HG03159 (cell line): ENCODE measurements around the gene CHST15.

Source experiments
- ATAC-seq: cut with Tn5 transposase; IDR thresholded peaks from one replicate; pipeline ENCODE4 v1.9.1; 2021; ENCODE audit warnings: mild to moderate bottlenecking, moderate library complexity; ENCODE audit not compliant: unreplicated experiment

Gene CHST15

DNA sequence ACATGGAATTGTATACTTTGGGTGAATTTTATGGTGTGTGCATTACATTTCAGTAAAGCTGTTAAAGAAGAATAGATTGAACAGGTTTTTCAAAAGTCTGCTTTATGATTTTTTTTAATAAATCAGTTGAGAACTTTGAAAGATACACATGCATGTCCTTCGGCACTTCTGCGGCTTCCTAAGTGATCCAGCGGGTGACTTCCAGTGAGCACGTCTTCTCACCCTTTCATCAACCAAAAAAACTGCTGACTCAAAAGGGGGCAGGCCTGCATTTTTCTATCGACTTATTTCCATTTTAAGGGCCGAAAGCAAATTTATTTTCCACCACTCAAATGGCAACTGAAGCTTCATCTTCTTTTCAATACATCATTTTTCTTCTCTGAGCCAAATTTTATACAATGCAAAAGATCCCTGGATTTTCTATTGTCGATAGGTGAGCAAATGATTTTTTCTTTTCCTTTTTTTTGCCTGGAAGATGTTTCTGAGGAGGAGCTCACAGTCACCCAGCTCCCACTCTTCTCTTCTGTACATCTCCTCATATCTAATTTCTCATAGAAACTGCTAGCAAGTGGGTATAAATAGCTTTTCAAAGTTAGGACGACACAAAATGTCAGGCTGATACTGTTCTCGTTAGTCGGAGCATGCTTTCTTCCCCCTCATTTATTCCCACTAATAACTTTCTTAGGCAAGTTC lies 10.2 kb downstream of the CHST15 start:
- ATAC-seq: no peak

DNA sequence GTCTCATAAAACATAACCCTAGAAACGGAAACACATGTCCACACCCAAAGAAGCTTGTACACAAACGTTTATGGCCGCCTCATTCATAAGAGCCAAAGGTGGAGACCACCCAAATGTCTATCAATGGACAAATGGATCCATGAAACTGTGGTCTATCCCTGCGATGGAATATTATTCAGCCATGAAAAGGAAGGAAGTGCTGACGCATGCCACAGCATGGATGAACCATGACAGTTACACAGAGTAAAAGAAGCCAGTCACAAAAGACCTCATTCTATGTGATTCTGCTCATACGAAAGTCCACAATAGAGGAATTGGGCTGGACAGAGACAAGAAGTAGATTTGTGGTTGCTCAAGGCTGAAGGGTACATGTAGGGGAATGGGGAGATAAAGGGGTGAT lies 10.8 kb downstream of the CHST15 start:
- no peak for ATAC-seq

GRCh38 chr10:124081547-124082140 lies 11.8 kb downstream of the CHST15 start:
- ATAC-seq: no peak

DNA sequence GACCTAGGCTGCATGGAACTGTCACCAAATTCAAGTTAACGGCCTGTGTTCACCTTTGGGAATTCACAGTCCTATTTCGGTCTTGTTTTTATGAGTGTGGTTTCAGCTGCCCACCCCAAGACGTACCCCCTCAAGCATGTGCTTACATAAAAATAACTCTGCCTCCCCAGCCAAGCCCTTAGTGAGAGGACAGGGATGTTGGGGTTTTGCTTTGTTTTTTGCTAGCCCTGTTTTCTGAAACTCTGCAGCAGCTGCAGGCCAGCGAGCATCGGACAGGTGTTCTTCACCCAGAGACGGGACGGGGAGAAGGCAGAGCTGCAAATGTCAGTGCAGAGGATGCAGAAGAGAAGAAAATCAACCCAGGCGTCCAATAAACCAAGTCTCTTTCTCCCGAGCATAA lies 13.5 kb downstream of the CHST15 start:
- ATAC-seq: no peak

DNA sequence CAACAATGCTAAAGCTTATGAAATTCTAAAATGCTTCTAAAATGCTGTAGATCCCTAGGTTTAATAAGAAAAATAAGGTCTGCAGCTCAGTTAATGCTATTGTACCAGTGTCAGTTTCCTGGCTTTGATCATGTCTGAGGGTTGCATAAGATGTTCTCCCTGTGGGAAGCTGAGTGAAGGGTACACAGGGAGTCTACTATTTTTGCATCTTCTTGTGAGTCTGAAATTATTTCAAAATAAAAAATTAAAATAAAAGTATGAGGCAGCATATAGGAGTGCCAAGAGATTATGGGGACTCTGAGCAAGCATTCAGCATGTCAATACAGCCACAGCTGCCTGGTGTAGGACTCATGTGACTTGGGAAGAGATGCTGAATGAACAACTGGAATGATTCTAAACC lies 14.7 kb downstream of the CHST15 start:
- ATAC-seq: no peak

- no peak for ATAC-seq
Measured at GRCh38 chr10:124078028-124078427, 15.4 kb downstream of the CHST15 start.

- ATAC-seq: no peak
Measured at GRCh38 chr10:124077208-124077993, 16.0 kb downstream of the CHST15 start.

DNA sequence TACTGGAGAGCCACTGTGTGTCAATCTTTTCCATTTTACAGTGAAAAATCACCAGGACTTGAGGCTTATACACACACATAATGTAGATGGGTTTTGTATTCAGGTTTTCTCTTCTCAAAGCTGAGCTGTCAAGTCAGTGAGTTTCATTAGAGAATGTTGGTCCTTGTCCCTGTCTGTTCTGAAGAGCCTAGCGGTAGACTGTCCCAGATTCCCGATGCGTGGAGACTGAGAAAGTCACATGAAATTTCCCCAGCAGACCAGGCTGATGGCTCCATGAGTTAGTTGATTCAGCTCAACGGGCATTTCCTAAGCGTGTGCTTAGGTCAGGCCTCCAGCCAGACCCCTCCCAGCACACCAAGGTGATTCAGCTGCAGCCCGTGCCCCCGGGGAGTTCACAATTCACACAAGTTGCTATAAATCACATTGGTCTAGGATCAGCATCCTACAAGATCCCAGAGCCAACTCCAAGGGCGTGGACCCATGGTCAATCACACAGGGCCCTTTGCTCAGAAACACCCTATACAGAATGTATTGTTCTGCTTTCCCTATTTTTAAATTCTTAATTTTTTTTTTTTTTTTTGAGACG lies 17.2 kb downstream of the CHST15 start:
- no peak for ATAC-seq

- ATAC-seq: no peak
Measured at GRCh38 chr10:124075231-124075955, 18.0 kb downstream of the CHST15 start.

DNA sequence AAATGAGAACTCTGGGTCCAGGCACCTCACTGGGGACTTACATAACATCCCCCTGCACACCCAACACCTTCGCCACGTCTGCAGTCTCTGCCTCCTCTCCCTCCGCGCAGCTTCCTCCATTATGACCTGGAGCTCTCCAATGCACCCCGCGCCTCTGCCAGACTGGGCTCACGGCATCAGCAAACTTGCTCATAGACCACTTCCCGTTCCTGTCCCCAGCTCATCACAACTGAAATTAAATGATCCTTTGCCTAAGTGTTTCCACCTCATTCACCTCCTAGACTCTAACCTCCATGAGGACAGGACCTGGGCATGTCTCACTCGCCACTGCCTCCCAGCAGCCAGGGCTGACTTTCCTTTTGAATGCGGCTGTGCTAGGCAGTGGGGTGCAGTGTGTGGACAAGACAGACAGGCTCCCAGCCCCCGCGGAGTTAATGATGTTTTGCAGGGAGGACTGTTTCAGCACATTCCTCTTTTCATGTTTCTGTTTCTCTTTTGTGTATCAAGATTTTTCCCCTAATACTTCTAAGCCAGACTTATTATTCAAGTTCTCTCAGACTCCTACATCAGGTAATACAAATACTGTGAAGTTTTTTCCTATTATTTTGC lies 18.8 kb downstream of the CHST15 start:
- ATAC-seq: no peak

GRCh38 chr10:124073978-124074377 lies 19.4 kb downstream of the CHST15 start:
- ATAC-seq: no peak

GRCh38 chr10:124072541-124072940 lies 20.9 kb downstream of the CHST15 start:
- ATAC-seq: no peak

GRCh38 chr10:124072106-124072505 lies 21.3 kb downstream of the CHST15 start:
- no peak for ATAC-seq

DNA sequence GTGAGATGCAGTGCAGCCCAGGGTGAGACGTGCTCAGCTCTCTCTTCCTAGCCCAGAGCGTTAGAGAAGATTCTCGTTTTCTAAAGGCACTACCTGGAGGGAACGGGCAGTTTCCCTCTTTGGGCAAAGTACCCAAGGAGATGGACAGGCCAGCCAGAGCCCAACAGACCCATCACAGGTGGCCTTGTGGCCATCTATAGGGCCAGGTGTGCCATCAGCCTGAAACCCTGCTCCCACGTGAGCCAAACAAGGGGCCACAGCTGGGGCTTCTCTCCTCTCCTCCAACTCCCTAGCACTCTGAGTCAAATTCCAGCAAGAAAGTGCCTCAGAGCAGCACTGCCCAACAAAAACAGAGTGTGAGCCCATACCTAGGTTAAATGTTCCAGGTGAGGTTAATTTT lies 22.3 kb downstream of the CHST15 start:
- no peak for ATAC-seq

DNA sequence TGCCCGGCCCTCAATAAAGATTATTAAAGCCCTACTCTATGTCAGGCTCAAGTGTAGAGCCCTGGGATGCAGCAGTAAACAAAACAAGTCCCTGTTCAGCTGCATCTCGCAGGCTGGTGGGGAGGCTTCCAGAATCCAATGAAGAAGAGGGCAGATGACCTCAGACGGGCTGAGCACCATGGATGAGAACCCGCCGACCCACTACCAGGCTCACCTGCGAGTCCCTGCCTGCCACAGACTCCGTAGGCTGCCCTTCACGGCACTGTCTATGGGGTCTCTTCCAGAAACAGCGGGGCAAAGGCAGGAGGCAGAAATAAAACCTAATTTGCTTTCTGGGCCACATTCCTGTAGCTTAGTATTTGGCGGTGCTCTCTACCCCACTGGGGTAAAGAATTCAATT lies 22.7 kb downstream of the CHST15 start:
- ATAC-seq: no peak

- ATAC-seq: no peak
Measured at GRCh38 chr10:124069341-124070264, 23.8 kb downstream of the CHST15 start.

GRCh38 chr10:124068929-124069328 lies 24.5 kb downstream of the CHST15 start:
- no peak for ATAC-seq

- no peak for ATAC-seq
Measured at GRCh38 chr10:124067825-124068400, 25.5 kb downstream of the CHST15 start.
